ENCODE data around the gene PPP1R14D. TPM values are rescaled to one million over a fixed set of nuclear protein-coding genes. Genes with fewer than 3 reads are reported as not detected.

PPP1R14D gene
- total RNA-seq, 1 experiment from 2014 or later = not detected

DNA sequence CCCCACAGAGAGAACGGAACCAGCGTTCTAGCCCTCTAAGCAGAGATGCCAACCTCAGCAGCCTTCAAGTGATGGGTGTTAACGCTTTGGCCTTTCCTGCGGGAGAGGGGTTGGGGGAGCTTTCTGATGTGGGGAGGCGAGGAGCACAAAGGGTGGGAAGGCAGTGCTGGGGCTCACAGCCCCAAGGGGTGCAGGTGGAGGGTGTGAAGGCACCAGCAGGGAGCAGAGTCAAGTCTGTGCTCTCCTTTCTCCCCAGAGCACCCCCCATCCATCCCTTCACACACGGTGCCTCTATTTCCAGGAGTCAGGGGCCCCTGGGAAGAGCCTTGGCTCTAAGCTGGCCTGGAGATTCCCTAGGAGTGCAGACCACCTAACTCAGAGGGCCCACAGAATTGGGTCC lies 54.6 kb downstream of the PPP1R14D start:
- no CpG with 5 or more reads among the region's 6 CpGs for WGBS (ENCODE audit: extremely low coverage, insufficient read length, low lambda C conversion rate)
- Histone ChIP-seq H4K20me1 (ENCODE audit: control insufficient read depth, insufficient read depth, insufficient read length) (no peaks in the 10 kb centered on the region), H2BK120ac (ENCODE audit: low read depth, low read length, poor library complexity, severe bottlenecking) (no peak overlapping the region)

More for the DNA sequence above, 54.6 kb downstream of the PPP1R14D start:
- H3K18ac ChIP-seq (ENCODE audit: insufficient read length, low read depth, low read length) = no peak overlapping the region
- no peak overlapping the region for H4K8ac ChIP-seq (replicated peaks; ENCODE audit: insufficient read length, low read depth, low read length)
- H3K9ac ChIP-seq (ENCODE audit: extremely low read depth, insufficient read length, low read length) = no peak overlapping the region
- no peak overlapping the region for H4K5ac ChIP-seq (ENCODE audit: insufficient read length, low read depth, low read length)
- Mint-ChIP-seq H3K27me3 (ENCODE audit: low read depth) (no peaks in the 10 kb centered on the region; the same call in 1 of the 2 replicates), H3K27ac (no peak overlapping the region), H3K36me3 (ENCODE audit: insufficient read depth in 1 of 3, low read depth in 3 of 3) (peaks cover 11 to 53% (median 30%) of the 10 kb centered on the region in 3 experiments; a peak in 6 of 7 replicates), H3K4me1 (no peaks in the 10 kb centered on the region), H3K9me3 (no peaks in the 10 kb centered on the region), H3K4me3 (no peak overlapping the region)
- H3K4me1 ChIP-seq (ENCODE audit: insufficient read depth, low read length) = no peaks in the 10 kb centered on the region
- no peak overlapping the region for H2BK5ac ChIP-seq (ENCODE audit: insufficient read length, low read length)
- H2BK15ac ChIP-seq (ENCODE audit: low read depth, low read length) = no peak overlapping the region
- H3K4me2 ChIP-seq (ENCODE audit: insufficient read depth, insufficient read length, low read length) = no peak overlapping the region
- H4K91ac ChIP-seq (ENCODE audit: insufficient read length, low read depth, low read length) = no peak overlapping the region
- no peak overlapping the region for H2BK20ac ChIP-seq (ENCODE audit: low read depth, low read length, poor library complexity, severe bottlenecking)
- H3K79me1 ChIP-seq (ENCODE audit: insufficient read depth, low read depth, low read length, poor library complexity, severe bottlenecking) = no peaks in the 10 kb centered on the region
- no peak overlapping the region for H3K14ac ChIP-seq (ENCODE audit: insufficient read depth, low read length)
- TF ChIP-seq, protein P1, sequence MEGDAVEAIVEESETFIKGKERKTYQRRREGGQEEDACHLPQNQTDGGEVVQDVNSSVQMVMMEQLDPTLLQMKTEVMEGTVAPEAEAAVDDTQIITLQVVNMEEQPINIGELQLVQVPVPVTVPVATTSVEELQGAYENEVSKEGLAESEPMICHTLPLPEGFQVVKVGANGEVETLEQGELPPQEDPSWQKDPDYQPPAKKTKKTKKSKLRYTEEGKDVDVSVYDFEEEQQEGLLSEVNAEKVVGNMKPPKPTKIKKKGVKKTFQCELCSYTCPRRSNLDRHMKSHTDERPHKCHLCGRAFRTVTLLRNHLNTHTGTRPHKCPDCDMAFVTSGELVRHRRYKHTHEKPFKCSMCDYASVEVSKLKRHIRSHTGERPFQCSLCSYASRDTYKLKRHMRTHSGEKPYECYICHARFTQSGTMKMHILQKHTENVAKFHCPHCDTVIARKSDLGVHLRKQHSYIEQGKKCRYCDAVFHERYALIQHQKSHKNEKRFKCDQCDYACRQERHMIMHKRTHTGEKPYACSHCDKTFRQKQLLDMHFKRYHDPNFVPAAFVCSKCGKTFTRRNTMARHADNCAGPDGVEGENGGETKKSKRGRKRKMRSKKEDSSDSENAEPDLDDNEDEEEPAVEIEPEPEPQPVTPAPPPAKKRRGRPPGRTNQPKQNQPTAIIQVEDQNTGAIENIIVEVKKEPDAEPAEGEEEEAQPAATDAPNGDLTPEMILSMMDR (conservative IDR thresholded peaks at IDR 0.05) = no peak
- H3K79me2 ChIP-seq (ENCODE audit: insufficient read depth, low read length) = no peaks in the 10 kb centered on the region
- H3K4ac ChIP-seq (ENCODE audit: low read depth, low read length) = no peak overlapping the region
- H3K27me3 ChIP-seq (ENCODE audit: insufficient read depth, low read length) = no peaks in the 10 kb centered on the region
- no peak overlapping the region for H2AFZ ChIP-seq (ENCODE audit: low read length)
- no peak overlapping the region for H3K27ac ChIP-seq (ENCODE audit: insufficient read length, low read depth, low read length)
- no peak overlapping the region for H3T11ph ChIP-seq (ENCODE audit: low read length)
- H3K23ac ChIP-seq (ENCODE audit: insufficient read length, low read depth, low read length) = no peak overlapping the region
- no peaks in the 10 kb centered on the region for H3K9me3 ChIP-seq (ENCODE audit: control insufficient read depth, low read depth, low read length)
- DNase-seq = no peak
- H2BK12ac ChIP-seq (ENCODE audit: insufficient read length, low read depth, low read length) = no peak overlapping the region
- H2AK5ac ChIP-seq (ENCODE audit: insufficient read length, low read length) = no peak overlapping the region
- H3K23me2 ChIP-seq (ENCODE audit: insufficient read length, low read depth, low read length, poor library complexity, severe bottlenecking) = no peaks in the 10 kb centered on the region
- no peak overlapping the region for H3K56ac ChIP-seq (ENCODE audit: insufficient read length, low read depth, low read length)

All from H9 (cell line).